GM12872 (cell line): Measurements from ENCODE around the gene NCKAP5.

Experiments used
- CTCF ChIP-seq: IDR thresholded peaks from 3 replicates; pipeline ENCODE4 v1.5.1; 2011; ENCODE audit warnings: low read depth, mild to moderate bottlenecking, low read length, moderate library complexity; ENCODE audit not compliant: insufficient read depth

NCKAP5 gene

GRCh38 chr2:133503927-133504326, 64.3 kb downstream of the NCKAP5 start:
- TF ChIP-seq CTCF = no peak

- TF ChIP-seq CTCF = no peak
Measured at GRCh38 chr2:133503323-133503722, 64.9 kb downstream of the NCKAP5 start.

DNA sequence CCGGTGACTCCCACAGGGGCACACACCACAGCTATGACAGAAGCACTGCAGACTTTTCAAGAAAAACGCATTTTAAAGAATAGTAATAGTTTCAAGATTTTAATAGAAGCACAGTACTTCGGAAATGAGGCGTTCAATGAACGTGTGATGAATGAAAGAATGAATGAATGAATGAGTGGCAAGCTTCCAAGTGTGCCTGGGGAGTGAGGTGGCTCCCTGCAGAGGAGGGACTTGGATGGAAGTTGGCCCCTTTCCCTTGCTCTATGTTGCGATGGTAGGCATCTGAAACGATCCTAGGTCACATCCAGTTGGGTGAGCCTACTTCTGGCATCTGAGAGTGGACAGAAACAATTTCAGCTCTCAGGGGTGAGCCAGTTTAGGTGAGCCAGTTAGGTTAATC, 65.6 kb downstream of the NCKAP5 start:
- TF ChIP-seq CTCF = no peak

- no peak for TF ChIP-seq CTCF
Measured at GRCh38 chr2:133500917-133501316, 67.3 kb downstream of the NCKAP5 start.

- TF ChIP-seq CTCF = 0 out of 3 replicates have a peak, but pooled peaks have one; percentile 21
Measured at GRCh38 chr2:133498662-133499585, 69.3 kb downstream of the NCKAP5 start.

- no peak for TF ChIP-seq CTCF
Measured at GRCh38 chr2:133497951-133498565, 70.2 kb downstream of the NCKAP5 start.

GRCh38 chr2:133497270-133497893, 70.9 kb downstream of the NCKAP5 start:
- TF ChIP-seq CTCF = no peak
